Activated CD4-positive, alpha-beta T cell treated with anti-CD3 and anti-CD28 coated beads, Interleukin-10, Interleukin-2, amounts not matched to agents 100 ng/mL and 50 ng/mL, durations not matched to agents 16 hours and 8 hours (primary cell): ENCODE data around the gene WTIP.
"Not testable (repeated sequence)": the region's sequence is repeated elsewhere in the genome, so short reads cannot be mapped to it uniquely, and the experiment has no call there.

Experiments
- DNase-seq: peaks from one replicate; pipeline ENCODE4 v3.0.0-alpha.2; 2020

The WTIP gene

GRCh38 chr19:34504273-34504808, 22.8 kb downstream of the WTIP start:
- no peak for DNase-seq

- no peak for DNase-seq
These were observed 23.3 kb downstream of the WTIP start for GRCh38 chr19:34504809-34505291.

GRCh38 chr19:34505321-34506025, 23.9 kb downstream of the WTIP start:
- DNase-seq: no peak

DNA sequence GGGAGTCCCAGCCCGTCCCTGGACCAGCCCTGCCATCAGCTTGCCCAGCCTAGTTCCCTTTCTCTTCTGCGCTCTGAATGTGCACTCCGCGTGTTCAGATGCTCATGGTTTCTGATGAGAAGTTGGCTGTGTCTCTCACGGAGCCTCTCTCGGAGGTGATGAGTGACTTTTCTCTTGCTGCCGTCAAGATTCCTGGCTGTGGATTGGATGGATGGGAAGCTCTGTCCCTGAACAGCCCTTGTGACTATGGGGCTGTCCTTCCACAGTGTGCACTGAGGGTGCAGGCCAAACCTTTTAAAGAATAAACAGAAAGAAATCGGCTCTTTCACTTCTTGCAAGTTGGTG, 24.4 kb downstream of the WTIP start:
- DNase-seq: no peak

DNA sequence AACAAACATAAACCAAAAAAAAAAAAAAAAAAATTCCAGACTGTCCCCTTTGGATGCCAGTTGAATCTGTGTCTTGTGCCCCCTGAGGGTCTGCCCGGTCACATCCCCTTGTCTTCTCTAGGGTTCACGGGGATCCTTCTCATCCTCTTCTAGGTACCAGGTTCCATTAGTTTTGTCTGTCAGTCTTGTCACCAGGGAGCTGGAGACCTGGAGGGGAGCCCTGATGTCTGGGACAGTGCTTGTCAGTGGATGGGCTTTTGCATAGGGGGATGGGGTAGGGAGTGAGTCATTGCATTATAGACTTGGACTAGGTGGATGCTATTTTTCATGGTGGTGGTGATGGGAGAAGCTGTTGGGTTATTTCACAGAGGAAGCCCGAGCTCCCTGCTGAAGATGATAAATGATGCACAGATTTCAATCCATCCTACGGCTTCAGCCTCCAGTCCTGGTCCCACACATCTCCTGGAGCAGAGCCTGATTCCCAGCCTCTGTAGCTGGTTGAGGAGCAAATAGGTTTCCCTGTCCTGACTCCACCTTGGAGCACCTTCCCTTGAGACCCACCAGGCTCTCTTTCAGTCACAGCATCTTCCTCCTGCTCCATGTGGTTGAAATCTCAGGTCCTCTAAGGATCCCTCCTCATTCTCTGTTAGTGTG, 26.0 kb downstream of the WTIP start:
- no peak for DNase-seq

DNA sequence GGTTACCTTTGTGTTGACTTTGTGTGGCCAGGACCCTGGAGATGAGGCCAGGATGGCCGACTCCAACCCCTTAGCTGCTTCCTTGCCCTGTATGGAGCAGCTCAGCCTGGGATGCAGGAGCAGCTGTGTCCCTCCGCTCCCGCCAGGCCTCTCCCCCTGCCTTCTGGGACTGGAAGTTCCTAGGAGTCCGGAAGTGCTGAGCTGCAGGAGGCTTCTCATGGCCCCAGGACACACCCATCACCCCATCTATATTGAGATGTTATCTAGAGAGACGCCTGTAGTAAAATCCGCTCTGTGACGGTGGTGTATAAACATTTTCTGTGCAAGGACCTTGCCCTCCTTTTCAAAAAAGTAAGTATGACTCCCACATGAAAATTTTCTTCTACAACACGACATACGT, 27.0 kb downstream of the WTIP start:
- no peak for DNase-seq

DNA sequence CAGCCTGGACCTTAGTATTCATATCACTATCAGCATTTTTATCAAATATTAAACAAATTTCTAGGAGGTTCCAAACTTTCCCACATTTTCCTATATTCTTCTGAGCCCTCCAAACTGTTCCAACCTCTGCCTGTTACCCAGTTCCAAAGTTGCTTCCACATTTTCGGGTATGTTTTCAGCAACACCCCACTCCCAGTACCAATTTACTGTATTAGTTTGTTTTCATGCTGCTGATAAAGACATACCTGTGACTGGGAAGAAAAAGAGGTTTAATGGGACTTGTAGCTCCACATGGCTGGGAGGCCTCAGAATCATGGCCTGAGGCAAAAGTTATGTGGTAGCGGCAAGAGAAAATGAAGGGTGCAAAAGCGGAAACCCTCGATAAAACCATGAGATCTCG, 29.3 kb downstream of the WTIP start:
- DNase-seq: not testable (repeated sequence)

DNA sequence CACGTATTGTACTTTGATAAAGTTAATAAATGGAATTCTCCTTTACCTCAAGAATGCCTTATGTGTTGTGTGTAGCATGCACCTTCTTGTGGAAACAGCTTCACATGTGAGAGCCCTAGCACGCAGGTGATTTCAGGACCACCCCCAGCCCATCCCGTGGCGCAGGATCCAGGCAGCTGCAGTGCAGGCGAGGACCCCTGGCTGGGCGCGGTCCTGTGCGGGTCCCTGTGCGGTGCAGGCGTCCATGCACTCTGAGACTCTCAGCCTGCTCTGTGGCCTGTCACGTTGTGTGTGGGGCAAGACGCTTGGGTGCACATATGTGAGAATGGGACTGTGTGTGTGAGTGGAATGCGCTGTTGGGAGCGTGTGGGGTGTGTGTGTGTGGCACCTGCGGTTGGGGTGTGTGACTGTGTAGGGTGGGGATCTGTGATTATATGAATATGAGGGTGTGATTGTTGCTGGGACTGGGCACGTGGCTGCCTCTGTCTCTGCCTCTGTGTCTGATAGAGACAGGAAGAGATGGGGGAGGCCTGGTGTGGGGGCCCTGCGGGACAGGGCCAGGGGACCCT, 30.8 kb downstream of the WTIP start:
- DNase-seq: no peak

DNA sequence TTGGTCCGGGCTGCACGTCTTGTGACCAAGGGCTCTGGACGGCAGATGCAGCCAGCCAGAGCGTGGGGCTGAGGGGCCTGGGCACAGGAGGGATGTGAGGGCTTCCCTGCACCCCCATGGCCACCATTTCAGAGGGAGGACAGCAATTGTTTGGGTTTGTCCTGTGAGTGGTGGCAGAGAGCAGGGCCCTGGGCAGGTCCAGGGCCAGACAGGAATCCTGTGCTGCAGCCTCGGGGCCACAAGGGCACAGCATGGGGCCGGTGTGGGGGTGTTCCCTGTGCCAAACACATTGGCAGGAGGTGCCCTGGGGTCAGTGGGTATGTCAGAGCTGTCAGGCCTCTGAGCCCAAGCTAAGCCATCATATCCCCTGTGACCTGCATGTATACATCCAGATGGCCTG, 32.2 kb downstream of the WTIP start:
- no peak for DNase-seq

DNA sequence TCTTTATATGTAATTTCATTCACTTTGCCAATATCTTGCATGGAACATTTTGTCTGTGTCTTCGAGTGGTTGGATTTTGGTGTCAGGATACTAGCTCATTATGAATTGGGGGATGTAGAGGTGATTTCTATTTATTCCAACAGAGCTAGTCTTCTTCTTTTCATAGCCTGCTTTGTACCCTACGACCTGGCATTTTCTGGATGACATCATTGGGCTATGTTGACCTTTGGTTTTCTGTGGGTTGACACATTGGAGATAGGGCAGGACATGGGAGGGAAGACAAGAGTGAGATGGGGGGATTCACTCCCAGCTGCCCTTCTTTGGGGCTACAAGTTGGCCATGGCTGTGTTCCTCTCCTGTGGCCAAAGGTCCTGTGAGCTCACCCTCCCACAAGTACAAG, 38.0 kb downstream of the WTIP start:
- no peak for DNase-seq

DNA sequence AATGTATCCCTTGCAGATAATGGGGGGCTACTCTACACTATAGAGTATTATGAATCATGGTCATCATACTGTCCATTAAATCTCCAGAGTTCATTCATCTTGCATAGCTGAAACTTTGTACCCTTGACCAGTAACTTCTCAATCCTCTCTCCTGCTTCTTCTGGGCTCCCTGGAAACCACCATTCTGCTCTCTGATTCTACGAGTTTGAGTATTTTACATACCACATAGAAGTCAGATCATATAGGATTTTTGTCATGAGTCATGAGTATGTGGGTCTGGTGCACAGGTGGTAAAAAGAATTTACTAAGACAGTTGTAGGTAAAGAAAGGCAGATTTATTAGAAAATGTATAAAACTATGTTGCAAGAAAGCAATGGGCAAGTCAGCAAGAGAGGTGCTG, 41.9 kb downstream of the WTIP start:
- DNase-seq: no peak

GRCh38 chr19:34525001-34525400, 43.4 kb downstream of the WTIP start:
- no peak for DNase-seq

DNA sequence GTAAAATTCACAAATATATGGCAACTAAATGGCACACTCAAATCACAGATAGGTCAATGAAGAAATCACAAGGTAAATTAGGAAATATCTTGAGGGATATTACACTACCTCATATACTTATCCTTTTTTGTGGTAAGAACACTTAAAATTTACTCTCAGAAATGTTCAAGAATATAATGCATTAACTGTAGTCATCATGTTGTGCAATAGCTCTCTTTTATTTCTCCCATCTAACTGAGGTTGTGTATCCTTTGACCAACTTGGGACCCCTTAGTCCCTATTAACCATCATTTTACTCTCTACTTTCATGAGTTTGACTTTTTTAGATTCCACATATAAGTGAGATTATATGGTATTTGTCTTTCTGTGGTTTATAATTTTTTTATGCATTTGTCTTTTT, 52.6 kb downstream of the WTIP start:
- DNase-seq: no peak

DNA sequence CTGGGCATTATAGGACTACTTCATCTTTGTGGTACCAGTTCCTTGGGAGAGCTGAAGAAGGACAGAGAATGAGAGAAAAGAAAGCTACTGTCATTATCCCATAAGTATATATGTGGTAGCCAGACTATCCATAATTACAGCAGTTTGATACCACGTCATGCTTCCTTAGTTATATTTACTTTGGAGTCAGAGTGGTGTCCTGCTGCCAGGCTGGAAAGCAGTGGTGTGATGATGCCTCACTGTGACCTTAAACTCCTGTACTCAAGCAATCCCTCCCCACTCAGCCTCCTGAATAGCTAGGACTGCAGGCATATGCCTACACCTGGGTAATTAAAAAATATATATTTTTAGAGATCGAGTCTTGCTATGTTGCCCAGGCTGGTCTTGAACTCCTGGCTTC, 57.8 kb downstream of the WTIP start:
- DNase-seq: no peak

GRCh38 chr19:34540811-34541557, 59.4 kb downstream of the WTIP start:
- DNase-seq: no peak

DNA sequence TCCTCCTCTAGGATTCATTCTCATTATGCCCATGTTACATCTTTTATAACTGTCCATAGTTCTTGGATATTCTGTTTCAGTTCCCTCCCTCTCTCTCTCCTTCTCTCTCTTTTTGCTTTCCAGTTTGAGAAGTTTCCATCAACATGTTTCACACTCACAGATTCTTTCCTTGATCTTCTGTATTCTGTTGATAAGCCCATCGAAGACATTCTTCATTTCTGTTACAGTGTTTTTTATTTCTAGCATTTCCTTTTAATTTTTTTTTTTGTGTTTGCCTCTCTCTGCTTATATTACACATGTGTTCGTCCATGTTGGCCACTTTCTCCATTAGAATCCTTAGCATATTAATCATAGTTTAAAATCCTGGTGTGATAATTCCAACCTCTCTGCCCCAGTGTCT, 68.3 kb downstream of the WTIP start:
- DNase-seq: no peak

GRCh38 chr19:34555447-34555846, 73.9 kb downstream of the WTIP start:
- DNase-seq: peak; percentile 5

DNA sequence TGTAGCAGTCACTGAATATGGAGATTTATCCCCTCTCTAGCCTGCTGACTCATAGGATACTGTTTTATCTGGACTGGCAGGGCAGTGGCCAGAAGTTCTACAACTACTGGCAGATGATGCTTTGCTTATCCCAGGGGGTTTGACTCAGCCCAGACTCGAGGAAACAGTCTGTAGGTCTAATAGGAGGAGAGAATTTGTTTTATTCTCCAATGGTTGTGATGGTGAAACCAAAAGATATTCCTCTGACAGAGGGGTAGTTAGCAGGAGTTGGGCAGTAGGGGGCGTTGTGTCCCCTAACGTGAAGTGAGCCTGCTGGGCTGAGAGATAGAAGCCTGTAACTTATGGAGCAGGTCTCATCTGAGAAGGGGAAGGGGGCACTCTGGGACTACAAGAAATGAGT, 74.9 kb downstream of the WTIP start:
- peak; percentile 10 for DNase-seq

DNA sequence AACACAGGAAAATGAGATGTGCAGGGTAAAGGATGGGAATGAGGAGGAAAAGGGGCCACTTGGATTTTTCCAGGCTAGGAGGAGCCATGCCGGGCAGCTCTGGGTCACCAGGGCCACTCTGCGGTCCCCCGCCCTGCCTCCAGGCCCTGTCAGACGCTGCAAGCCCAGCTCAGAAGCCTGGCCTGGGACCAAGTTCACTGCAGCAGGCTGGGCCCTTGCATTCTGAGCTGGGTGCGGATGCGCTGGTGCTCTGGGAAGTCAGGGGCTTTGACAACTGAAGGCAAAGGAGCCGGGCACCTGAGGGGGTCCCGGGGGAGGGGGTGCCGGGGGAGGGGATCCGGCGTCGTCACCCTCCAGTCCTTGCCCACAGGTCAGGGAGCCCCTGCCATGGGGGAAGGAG, 77.5 kb downstream of the WTIP start:
- no peak for DNase-seq

DNA sequence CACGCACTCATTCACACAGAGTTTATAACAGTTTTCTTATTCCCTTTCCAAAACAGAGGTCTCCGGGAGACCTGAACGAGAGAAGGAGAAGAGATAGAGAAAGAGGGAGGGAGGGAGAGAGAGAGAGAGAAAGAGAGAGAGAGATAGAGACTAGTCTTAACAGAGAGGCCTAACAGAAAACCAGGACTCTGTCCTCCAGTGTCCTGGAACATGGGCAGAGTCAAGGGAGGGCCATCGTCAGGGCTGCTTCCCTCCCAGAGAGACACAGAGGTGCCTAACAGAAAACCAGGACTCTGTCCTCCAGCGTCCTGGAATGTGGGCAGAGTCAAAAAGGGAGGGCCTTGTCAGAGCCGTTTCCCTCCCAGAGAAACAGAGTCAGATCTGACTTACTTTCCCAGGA, 78.7 kb downstream of the WTIP start:
- no peak for DNase-seq
